Body of pancreas (tissue), 4 donors: Measurements from ENCODE around the gene FLT1. TPM values are rescaled to one million over a fixed set of nuclear protein-coding genes. Genes with fewer than 3 reads are reported as not detected.

ENCODE experiments used
- ATAC-seq: fragments of 150-250 bp; one replicate; pipeline ENCODE4 v1.9.1; 2016
- DNase-seq, 4 donors: peaks; one replicate each; pipeline ENCODE4 v3.0.0-alpha.2; 2019
- H3K27ac ChIP-seq, 4 donors: fragments of 200-600 bp; sonication (generic); 1 replicate in 3 of 4; 2 replicates in 1 of 4; pipeline versions ENCODE4 v1.5.1 to v1.6.1; 2016 to 2019; ENCODE audit warnings: mild to moderate bottlenecking in 1 of 4, mixed read lengths in 1 of 4, moderate library complexity in 1 of 4
- H3K27me3 ChIP-seq, 2 donors: fragments of 200-600 bp; sonication (generic); one replicate each; pipeline ENCODE4 v1.6.0; 2016; ENCODE audit warnings: mild to moderate bottlenecking in 1 of 2
- H3K36me3 ChIP-seq, 2 donors: fragments of 200-600 bp; sonication (generic); replicated peaks in 1 of 2; 2 replicates each; pipeline ENCODE4 v1.5.1; 2016; ENCODE audit warnings: low read depth in 2 of 2; ENCODE audit not compliant: insufficient read depth in 1 of 2
- H3K4me1 ChIP-seq: fragments of 200-600 bp; sonication (generic); one replicate; pipeline ENCODE4 v1.6.0; 2016
- H3K4me3 ChIP-seq, 2 donors: fragments of 200-600 bp; sonication (generic); 1 replicate in 1 of 2; 2 replicates in 1 of 2; pipeline ENCODE4 v1.5.1; 2016 to 2019
- H3K9me3 ChIP-seq, 3 donors: fragments of 200-600 bp; sonication (generic); 1 replicate in 2 of 3; 2 replicates in 1 of 3; pipeline ENCODE4 v1.5.1; 2016
- POLR2A ChIP-seq, 3 donors: fragments of 450-650 bp; IDR thresholded peaks; one replicate each; pipeline ENCODE4 v1.6.1; 2016; ENCODE audit warnings: antibody characterized with exemption in 3 of 3, mild to moderate bottlenecking in 2 of 3
- WGBS, 2 donors: methylation state at CpG; one replicate each; pipeline ENCODE4 v1.1.5; 2017; 5-methylcytosine and 5-hydroxymethylcytosine counted together
- intact Hi-C: fragments of 100-400 bp; cut with DNase I; formaldehyde crosslinking; loops from one replicate; pipeline ENCODE4 v1.15.1; 2023
- total RNA-seq, 2 donors: library from RNA; depleted of rRNA; stranded (reverse); fragments of >200 nt; gene quantifications; one replicate each; pipeline ENCODE4 v1.1.0, GENCODE V29; 2016
- TF ChIP-seq, protein P1 (sequence below), 7 experiments: fragments of 450-650 bp in 4 of 7; fragments of 200-600 bp in 3 of 7; sonication (generic) in 3 of 7; IDR thresholded peaks; one replicate each; pipeline ENCODE4 v1.5.1; 2016 to 2019; ENCODE audit warnings: antibody characterized with exemption in 7 of 7

FLT1 gene
- total RNA-seq, 2 donors from 2014 or later = 15.3 to 20.4 TPM

DNA sequence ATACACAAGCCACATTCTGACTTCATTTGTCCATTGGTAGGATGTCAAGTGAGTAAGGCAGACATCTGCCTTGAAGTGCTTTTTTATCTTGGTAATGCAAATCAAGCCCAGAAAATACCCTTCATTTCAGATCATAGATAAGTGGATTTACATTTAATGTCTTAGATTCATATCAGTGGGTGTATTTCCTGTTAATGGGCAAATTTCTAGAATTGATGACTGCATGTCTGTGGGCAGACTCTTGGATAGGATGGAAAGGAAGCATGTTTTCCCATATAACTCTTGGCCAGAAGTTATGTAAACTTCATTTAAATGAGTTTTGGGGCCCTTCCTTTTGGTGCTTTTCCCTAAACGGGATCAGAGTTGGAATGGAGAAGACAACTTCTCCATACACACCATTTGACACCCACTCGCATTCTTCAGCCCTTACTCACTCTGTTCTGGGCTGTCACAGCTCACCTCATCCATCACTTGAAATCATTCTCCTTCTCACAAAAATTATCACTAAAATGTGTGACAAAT is 154.6 kb downstream of the FLT1 start:
- no peak overlapping the region for H3K4me3 ChIP-seq
- H3K27me3 ChIP-seq = no peaks in the 10 kb centered on the region
- ATAC-seq = no peak
- intact Hi-C loops = no loop called here
- no peak overlapping the region for H3K27ac ChIP-seq
- no peak for TF ChIP-seq POLR2A (IDR thresholded peaks at IDR 0.05)
- TF ChIP-seq, protein P1, sequence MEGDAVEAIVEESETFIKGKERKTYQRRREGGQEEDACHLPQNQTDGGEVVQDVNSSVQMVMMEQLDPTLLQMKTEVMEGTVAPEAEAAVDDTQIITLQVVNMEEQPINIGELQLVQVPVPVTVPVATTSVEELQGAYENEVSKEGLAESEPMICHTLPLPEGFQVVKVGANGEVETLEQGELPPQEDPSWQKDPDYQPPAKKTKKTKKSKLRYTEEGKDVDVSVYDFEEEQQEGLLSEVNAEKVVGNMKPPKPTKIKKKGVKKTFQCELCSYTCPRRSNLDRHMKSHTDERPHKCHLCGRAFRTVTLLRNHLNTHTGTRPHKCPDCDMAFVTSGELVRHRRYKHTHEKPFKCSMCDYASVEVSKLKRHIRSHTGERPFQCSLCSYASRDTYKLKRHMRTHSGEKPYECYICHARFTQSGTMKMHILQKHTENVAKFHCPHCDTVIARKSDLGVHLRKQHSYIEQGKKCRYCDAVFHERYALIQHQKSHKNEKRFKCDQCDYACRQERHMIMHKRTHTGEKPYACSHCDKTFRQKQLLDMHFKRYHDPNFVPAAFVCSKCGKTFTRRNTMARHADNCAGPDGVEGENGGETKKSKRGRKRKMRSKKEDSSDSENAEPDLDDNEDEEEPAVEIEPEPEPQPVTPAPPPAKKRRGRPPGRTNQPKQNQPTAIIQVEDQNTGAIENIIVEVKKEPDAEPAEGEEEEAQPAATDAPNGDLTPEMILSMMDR (IDR thresholded peaks at IDR 0.05) = no peak
- H3K9me3 ChIP-seq = no peaks in the 10 kb centered on the region
- no peaks in the 10 kb centered on the region for H3K36me3 ChIP-seq
- no peaks in the 10 kb centered on the region for H3K4me1 ChIP-seq
- WGBS, 2 donors = 55 to 66% methylated on average over 2 of the region's 2 CpGs
- no peak for DNase-seq

DNA sequence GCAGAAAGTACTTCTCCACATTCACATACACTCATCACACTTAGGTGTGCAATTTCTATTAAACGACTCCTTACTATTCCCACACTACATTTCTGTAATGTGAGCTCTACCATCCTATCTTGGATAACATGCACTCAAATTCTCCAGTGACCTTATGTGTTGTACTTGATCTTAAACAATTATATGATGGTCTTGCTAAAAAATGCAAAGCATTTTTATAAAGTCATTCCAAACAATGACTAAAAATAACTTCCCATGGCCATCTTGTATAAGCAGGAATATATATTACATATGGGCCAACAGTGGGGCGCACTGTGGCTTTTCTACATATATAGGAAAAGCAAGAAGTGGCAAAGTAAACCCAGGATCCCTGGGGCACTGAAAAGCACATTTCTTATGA is 155.5 kb downstream of the FLT1 start:
- WGBS, 2 donors = 84 to 85% methylated on average over 2 of the region's 2 CpGs
- Histone ChIP-seq H3K27me3 (no peaks in the 10 kb centered on the region), H3K4me1 (no peaks in the 10 kb centered on the region), H3K9me3 (no peaks in the 10 kb centered on the region), H3K4me3 (no peak overlapping the region), H3K36me3 (no peaks in the 10 kb centered on the region), H3K27ac (no peak overlapping the region)
- ATAC-seq = no peak
- TF ChIP-seq POLR2A (IDR thresholded peaks at IDR 0.05) = no peak
- TF ChIP-seq, protein P1 (IDR thresholded peaks at IDR 0.05) = no peak
- intact Hi-C loops = no loop called here
- DNase-seq = no peak

DNA sequence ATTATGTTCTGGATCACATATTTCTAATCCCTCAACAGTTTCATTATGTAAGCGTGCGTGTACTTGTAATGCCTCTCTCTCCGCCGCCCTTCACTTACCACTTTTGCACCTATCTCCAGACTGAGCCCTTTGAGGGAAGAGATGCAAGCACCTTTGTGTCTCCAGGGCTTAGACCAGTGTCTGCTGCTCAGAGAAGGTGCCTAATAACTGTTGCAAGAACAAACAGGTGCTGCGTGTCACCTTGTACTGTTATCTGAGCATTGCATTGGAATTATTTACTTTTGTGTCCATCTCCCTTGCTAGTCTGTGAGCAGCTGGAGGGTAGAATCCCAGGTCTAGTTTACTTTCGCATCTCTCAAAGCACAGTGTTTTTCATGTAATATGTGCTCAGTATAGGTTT is 156.2 kb downstream of the FLT1 start:
- no peak overlapping the region for H3K27ac ChIP-seq
- TF ChIP-seq, protein P1 (IDR thresholded peaks at IDR 0.05) = no peak
- no peak for TF ChIP-seq POLR2A (IDR thresholded peaks at IDR 0.05)
- no peak overlapping the region for H3K4me3 ChIP-seq
- H3K36me3 ChIP-seq = no peaks in the 10 kb centered on the region
- ATAC-seq (no peak), DNase-seq (no peak)
- no peaks in the 10 kb centered on the region for H3K9me3 ChIP-seq
- H3K4me1 ChIP-seq = no peaks in the 10 kb centered on the region
- intact Hi-C loops = no loop called here
- no peaks in the 10 kb centered on the region for H3K27me3 ChIP-seq
- WGBS, 2 donors = 61 to 84% methylated on average over 5 to 6 of the region's 6 CpGs

DNA sequence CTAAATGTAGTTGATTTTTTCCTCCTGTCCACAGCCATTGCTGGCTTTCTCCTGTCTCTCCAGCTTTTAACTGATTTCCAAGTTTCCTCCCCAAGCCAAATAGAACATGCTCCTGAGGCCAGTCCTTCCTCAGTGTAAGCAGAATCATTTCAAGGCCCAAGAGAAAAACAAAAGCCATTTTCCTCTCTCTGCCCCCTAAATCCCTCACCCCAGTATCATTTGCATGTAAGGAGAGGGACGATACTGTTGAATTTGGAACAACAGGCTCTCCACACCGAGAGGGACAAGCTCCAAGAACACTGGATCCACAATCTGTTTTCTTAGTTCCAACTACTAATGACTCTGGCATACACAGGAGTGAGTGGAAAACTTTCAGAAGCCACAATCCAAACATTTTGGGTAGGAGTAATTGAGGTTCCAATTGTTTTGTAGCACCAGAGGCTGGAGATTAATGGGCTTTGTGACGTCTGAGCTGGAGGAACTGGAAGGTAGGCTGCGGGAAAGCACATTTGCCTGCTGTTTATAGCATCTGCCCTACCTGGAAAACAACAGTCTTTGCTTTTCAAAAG is 156.8 kb downstream of the FLT1 start:
- WGBS, 2 donors = 59 to 68% methylated on average over 4 of the region's 4 CpGs
- ATAC-seq (no peak), DNase-seq (no peak)
- intact Hi-C loops = no loop called here
- Histone ChIP-seq H3K36me3 (no peaks in the 10 kb centered on the region), H3K27ac (no peak overlapping the region), H3K4me3 (no peak overlapping the region), H3K4me1 (no peaks in the 10 kb centered on the region), H3K27me3 (no peaks in the 10 kb centered on the region), H3K9me3 (no peaks in the 10 kb centered on the region)
- no peak for TF ChIP-seq POLR2A (IDR thresholded peaks at IDR 0.05)
- TF ChIP-seq, protein P1 (IDR thresholded peaks at IDR 0.05) = no peak
